ENCODE measurements around the gene TSPAN9.

DNA sequence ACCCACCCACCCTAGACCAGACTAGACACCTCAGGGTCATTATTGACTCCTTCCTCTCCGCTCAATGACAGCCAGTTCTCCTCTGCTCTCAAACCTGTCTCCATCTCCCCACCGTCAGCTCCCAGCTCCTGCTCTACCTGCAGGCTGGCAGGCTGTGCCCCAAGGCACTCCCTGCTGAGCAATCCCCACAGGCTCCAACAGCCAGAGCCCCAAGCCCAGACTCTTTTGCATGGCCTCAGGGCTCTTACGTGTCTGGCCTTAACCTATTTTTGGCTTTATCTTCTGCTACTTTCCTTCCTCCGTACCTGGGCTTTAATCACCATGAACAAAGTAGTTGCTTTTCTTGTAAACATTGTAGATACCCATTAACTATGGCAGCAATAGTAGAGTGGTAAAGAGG, 250.9 kb downstream of the TSPAN9 start:
- TF ChIP-seq POLR2AphosphoS5 (IDR thresholded peaks at IDR 0.05; ENCODE audit: low read depth, low read length) (no peak), CTCF (IDR thresholded peaks at IDR 0.05) (no peak), TCF7L2 (IDR thresholded peaks at IDR 0.05; ENCODE audit: low read depth, low read length) (no peak), SIN3A (IDR thresholded peaks at IDR 0.05; ENCODE audit: borderline replicate concordance, insufficient read depth, low read depth, low read length) (no peak)
- TF ChIP-seq, protein P1, sequence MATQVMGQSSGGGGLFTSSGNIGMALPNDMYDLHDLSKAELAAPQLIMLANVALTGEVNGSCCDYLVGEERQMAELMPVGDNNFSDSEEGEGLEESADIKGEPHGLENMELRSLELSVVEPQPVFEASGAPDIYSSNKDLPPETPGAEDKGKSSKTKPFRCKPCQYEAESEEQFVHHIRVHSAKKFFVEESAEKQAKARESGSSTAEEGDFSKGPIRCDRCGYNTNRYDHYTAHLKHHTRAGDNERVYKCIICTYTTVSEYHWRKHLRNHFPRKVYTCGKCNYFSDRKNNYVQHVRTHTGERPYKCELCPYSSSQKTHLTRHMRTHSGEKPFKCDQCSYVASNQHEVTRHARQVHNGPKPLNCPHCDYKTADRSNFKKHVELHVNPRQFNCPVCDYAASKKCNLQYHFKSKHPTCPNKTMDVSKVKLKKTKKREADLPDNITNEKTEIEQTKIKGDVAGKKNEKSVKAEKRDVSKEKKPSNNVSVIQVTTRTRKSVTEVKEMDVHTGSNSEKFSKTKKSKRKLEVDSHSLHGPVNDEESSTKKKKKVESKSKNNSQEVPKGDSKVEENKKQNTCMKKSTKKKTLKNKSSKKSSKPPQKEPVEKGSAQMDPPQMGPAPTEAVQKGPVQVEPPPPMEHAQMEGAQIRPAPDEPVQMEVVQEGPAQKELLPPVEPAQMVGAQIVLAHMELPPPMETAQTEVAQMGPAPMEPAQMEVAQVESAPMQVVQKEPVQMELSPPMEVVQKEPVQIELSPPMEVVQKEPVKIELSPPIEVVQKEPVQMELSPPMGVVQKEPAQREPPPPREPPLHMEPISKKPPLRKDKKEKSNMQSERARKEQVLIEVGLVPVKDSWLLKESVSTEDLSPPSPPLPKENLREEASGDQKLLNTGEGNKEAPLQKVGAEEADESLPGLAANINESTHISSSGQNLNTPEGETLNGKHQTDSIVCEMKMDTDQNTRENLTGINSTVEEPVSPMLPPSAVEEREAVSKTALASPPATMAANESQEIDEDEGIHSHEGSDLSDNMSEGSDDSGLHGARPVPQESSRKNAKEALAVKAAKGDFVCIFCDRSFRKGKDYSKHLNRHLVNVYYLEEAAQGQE (IDR thresholded peaks at IDR 0.05; ENCODE audit: insufficient read depth in 1 of 2, low read depth in 2 of 2, low read length in 1 of 2) = no peak
